Nephron (organoid): Measurements from ENCODE around the gene FAM174B.

ENCODE experiments used
- H3K27ac Mint-ChIP-seq, 3 experiments: 2 replicates each; pipeline ENCODE4 v1.8.0; 2020; ENCODE audit warnings: mixed read lengths in 3 of 3, mild to moderate bottlenecking in 2 of 3, moderate library complexity in 1 of 3
- H3K27me3 Mint-ChIP-seq: 2 replicates; pipeline ENCODE4 v1.8.0; 2021; ENCODE audit warnings: low read depth, mild to moderate bottlenecking, moderate library complexity, mixed read lengths
- H3K36me3 Mint-ChIP-seq: 2 replicates; pipeline ENCODE4 v1.8.0; 2020; ENCODE audit warnings: low read depth, mixed read lengths
- H3K4me1 Mint-ChIP-seq: 2 replicates; pipeline ENCODE4 v1.8.0; 2020; ENCODE audit warnings: mixed read lengths
- H3K4me3 Mint-ChIP-seq, 3 experiments: 2 replicates each; pipeline ENCODE4 v1.8.0; 2020; ENCODE audit warnings: mild to moderate bottlenecking in 3 of 3, mixed read lengths in 3 of 3, moderate library complexity in 2 of 3
- H3K9me3 Mint-ChIP-seq: 2 replicates; pipeline ENCODE4 v1.8.0; 2020; ENCODE audit warnings: mixed read lengths
- TF ChIP-seq, protein P1 (sequence below), 3 experiments: fragments of 200-600 bp; sonication (generic); IDR thresholded peaks; one replicate each; pipeline ENCODE4 v1.5.0; 2021; ENCODE audit warnings: antibody characterized with exemption in 3 of 3; ENCODE audit not compliant: unreplicated experiment in 3 of 3

The FAM174B gene

DNA sequence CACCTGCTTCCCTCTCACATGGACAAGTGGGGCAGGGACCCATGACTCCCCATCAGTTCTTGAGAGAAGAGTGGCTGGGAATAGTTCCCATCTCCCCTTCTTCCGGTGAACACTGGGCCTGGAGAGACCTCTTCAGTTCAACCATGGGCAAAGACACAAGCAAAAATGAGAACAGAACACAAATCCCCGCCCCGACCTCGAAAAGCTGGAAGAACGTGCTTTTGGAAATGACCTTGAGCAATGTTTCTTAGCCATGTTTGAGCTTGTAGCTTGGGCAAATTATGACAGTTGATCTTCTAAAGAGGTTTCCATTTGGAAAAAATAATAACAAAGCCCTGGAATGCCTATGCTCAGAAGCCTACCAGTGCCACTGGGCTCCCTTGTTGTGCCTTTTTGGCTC lies 59.0 kb downstream of the FAM174B start:
- Mint-ChIP-seq H3K36me3 (no peaks in the 10 kb centered on the region), H3K27me3 (peaks cover 3% of the 10 kb centered on the region), H3K9me3 (no peaks in the 10 kb centered on the region), H3K4me1 (peaks cover 55% of the 10 kb centered on the region), H3K4me3 (no peak overlapping the region), H3K27ac (no peak overlapping the region)
- TF ChIP-seq, protein P1, sequence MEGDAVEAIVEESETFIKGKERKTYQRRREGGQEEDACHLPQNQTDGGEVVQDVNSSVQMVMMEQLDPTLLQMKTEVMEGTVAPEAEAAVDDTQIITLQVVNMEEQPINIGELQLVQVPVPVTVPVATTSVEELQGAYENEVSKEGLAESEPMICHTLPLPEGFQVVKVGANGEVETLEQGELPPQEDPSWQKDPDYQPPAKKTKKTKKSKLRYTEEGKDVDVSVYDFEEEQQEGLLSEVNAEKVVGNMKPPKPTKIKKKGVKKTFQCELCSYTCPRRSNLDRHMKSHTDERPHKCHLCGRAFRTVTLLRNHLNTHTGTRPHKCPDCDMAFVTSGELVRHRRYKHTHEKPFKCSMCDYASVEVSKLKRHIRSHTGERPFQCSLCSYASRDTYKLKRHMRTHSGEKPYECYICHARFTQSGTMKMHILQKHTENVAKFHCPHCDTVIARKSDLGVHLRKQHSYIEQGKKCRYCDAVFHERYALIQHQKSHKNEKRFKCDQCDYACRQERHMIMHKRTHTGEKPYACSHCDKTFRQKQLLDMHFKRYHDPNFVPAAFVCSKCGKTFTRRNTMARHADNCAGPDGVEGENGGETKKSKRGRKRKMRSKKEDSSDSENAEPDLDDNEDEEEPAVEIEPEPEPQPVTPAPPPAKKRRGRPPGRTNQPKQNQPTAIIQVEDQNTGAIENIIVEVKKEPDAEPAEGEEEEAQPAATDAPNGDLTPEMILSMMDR (IDR thresholded peaks at IDR 0.05; ENCODE audit: unreplicated experiment in 3 of 3), result no peak

DNA sequence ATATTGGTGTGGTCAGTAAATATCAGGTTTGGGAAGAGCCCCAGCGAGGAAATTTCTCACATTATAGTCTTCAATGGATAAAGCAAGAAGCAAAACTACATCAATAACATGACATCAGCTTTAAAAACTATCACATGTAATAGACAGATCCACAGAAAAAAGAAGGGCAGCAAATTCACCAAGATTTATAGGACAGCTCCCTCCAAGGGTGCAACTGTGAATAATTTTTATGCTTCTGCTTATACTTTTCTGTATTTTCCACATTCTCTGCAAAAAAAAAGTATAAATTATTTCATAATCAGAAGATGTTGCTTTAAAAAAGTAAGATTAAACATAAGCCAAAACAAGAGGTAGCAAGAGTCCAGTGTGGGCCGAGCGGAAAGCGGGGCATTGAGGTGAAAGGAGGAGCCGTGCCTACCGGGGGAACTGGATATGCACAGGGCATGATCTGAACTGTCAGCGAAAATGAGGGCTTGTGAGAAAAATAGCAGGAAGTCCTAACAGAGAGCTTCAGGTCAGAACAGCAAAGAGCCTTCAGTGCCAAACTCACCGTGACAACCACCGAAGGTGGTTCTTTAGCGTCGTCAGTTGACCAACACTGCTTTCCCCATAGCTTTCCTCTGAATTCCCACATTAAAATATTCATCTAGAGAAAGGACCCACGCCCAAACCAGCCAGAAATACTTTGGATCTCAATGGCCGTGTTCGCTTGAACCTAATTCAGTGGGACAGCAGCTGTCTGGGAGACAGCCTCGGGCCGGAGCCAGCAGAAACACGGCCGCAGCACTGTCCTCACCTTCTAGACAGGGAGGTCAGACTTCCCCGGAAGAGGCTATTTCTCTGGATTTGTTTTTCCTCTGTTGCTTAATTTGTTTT lies 59.8 kb downstream of the FAM174B start:
- TF ChIP-seq, protein P1 (IDR thresholded peaks at IDR 0.05; ENCODE audit: unreplicated experiment in 3 of 3), result no peak
- no peaks in the 10 kb centered on the region for H3K9me3 Mint-ChIP-seq
- peaks cover 55% of the 10 kb centered on the region for H3K4me1 Mint-ChIP-seq
- H3K27ac Mint-ChIP-seq, result peak overlapping the region in 2 of 3 experiments; percentile 29 to 42
- H3K27me3 Mint-ChIP-seq, result peaks cover 3% of the 10 kb centered on the region
- no peaks in the 10 kb centered on the region for H3K36me3 Mint-ChIP-seq
- H3K4me3 Mint-ChIP-seq, result peak overlapping the region in 1 of 3 experiments; percentile 16

DNA sequence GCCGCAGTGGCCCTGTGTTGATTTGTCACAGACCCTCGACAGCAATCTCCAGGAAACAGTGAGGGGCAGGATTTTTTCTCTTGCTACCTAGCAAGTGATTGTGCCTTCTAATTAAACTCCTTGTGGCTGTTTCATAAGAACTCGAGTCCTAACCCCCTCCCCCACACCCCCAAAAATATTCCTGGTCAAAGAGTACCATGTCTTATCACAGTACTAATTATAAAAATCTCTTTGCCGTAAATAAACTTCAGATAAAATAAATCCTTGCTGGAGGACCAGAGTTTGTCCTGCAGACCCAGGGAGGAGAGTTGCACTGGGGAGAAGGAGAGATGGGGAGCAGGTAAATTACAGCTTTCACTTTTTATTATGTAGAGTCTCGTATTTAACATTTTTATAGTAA lies 64.3 kb downstream of the FAM174B start:
- Mint-ChIP-seq H3K4me1 (peaks cover 46% of the 10 kb centered on the region), H3K27ac (no peak overlapping the region), H3K9me3 (no peaks in the 10 kb centered on the region), H3K27me3 (peaks cover 7% of the 10 kb centered on the region), H3K36me3 (no peaks in the 10 kb centered on the region), H3K4me3 (no peak overlapping the region)
- TF ChIP-seq, protein P1 (IDR thresholded peaks at IDR 0.05; ENCODE audit: unreplicated experiment in 3 of 3), result no peak

DNA sequence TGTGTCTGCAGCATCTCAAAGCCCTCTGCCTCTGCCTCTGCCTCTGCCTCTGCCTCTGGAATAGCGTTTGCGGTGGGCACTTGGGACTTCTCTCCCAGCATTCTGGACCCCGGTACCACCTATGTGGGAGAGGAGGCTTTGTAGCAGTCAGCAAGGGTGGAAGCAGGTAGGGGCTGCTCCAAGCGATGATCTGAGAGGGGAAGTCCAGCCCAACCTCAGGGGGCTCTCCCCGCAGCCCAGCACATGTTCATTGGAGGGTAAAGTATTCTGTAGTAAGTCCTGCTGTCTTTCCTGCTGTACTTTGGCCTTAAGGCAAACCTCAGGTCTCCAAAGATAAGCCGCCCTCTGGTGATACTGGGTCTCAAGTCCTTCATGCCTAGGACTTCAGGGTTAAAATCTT lies 68.6 kb downstream of the FAM174B start:
- Mint-ChIP-seq H3K4me3 (no peak overlapping the region), H3K36me3 (no peaks in the 10 kb centered on the region), H3K27me3 (peaks cover 4% of the 10 kb centered on the region), H3K9me3 (no peaks in the 10 kb centered on the region), H3K4me1 (peaks cover 66% of the 10 kb centered on the region), H3K27ac (peak overlapping the region in 2 of 3 experiments; percentile 64 to 70)
- TF ChIP-seq, protein P1 (IDR thresholded peaks at IDR 0.05; ENCODE audit: unreplicated experiment in 3 of 3), result no peak

DNA sequence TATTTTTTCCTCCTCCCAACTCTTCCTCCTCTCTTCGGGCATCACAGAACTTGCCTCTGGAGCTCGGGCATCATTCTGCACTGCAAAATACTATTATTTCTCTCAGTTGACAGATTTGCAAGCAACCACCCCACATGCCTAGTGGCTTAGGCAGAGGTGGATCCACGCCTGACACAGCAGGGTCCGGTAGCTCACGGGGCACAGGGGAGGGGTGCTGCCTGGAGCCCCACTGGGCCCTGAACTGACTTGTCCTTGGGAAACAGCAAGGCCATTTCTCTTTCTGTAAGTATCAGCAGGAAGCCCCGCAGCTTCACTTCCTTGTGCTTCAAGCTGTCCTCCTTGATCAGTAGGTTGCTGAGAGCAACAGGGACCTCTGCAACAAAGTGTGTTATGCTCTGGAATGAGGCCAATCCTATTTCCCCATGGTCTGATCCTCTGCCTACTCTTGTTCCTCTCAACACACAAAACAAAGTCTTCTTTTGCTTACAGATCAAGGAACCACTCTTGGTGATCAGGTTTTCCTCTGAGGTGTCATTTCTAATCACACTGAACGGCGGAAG lies 69.1 kb downstream of the FAM174B start:
- TF ChIP-seq, protein P1 (IDR thresholded peaks at IDR 0.05; ENCODE audit: unreplicated experiment in 3 of 3), result no peak
- no peaks in the 10 kb centered on the region for H3K36me3 Mint-ChIP-seq
- H3K27ac Mint-ChIP-seq, result peak overlapping the region in 2 of 3 experiments; percentile 64 to 70
- H3K4me1 Mint-ChIP-seq, result peaks cover 64% of the 10 kb centered on the region
- peaks cover 4% of the 10 kb centered on the region for H3K27me3 Mint-ChIP-seq
- H3K9me3 Mint-ChIP-seq, result no peaks in the 10 kb centered on the region
- H3K4me3 Mint-ChIP-seq, result peak overlapping the region in 1 of 3 experiments; percentile 14
